ENCODE results near the gene KIRREL3.

- TF ChIP-seq CTCF (IDR thresholded peaks at IDR 0.05): no peak
- TF ChIP-seq EP300 (IDR thresholded peaks at IDR 0.05; ENCODE audit: borderline replicate concordance in 1 of 2, low read depth in 1 of 2, low read length in 1 of 2): no peak
- TF ChIP-seq MXI1 (IDR thresholded peaks at IDR 0.05; ENCODE audit: low read depth, low read length): no peak
- TF ChIP-seq TEAD4 (IDR thresholded peaks at IDR 0.05; ENCODE audit: borderline replicate concordance, insufficient read depth): no peak
- no peak for TF ChIP-seq RAD21 (IDR thresholded peaks at IDR 0.05; ENCODE audit: low read length)
- no peak for TF ChIP-seq FOXM1 (IDR thresholded peaks at IDR 0.05; ENCODE audit: low read depth)
These were observed 549.8 kb downstream of the KIRREL3 start for GRCh38 chr11:126450806-126451205.

Data from SK-N-SH (cell line).